ENCODE data around the gene CHCHD4. TPM values are rescaled to one million over a fixed set of nuclear protein-coding genes. Genes with fewer than 3 reads are reported as not detected.

CHCHD4 gene
- polyA plus RNA-seq, 1 donor from 2014 or later = 24.6 TPM

DNA sequence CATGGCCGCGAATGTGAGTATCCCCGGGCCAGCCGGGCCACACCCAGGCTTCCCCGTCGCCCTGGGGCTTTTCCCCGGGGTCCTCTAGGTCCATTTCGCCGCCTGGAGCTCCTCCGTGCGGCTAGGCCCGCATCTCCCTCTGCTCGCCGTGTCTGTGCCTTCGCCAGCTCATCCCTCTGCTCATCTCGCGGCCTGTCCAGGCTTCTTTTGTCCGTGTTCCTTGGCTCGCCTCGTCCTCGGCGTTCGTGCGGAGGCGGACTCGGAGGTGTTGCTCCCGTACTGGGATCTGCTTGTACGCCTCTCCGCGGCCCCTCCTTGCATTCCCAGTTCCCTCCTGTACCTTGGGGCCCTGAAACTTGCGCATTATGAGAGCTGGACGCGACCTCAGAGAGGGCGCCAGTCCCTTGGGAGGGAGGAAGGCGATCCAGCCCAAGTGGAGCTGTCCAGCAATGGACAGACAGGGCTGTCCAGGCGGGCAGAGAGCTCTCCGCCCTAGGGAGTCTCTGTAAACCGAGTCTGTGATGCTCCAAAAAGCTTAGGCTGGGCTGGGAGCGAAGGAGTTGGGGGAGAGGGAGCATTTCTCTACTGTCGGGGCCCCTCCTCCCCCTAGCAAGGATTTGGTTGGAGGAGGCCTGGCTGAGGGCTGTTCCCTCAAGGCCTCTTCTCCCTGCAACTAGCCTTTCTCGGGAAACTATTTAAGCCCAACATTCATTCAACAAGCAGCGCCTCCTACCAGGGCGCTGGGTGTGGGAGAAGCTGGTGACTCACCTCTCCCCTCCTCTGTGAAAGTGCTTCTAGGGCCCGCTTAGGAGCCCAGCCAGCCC, 735 bp upstream of the CHCHD4 start:
- no peaks in the 10 kb centered on the region for H3K9me2 ChIP-seq (ENCODE audit: insufficient read depth, low read length)
- TF ChIP-seq TAF1 (IDR thresholded peaks at IDR 0.05; ENCODE audit: low read depth) (peak; percentile 48), RAD21 (conservative IDR thresholded peaks at IDR 0.05) (peak; percentile 15), POLR2AphosphoS5 (IDR thresholded peaks at IDR 0.05) (no peak)
- TF ChIP-seq, protein P1, sequence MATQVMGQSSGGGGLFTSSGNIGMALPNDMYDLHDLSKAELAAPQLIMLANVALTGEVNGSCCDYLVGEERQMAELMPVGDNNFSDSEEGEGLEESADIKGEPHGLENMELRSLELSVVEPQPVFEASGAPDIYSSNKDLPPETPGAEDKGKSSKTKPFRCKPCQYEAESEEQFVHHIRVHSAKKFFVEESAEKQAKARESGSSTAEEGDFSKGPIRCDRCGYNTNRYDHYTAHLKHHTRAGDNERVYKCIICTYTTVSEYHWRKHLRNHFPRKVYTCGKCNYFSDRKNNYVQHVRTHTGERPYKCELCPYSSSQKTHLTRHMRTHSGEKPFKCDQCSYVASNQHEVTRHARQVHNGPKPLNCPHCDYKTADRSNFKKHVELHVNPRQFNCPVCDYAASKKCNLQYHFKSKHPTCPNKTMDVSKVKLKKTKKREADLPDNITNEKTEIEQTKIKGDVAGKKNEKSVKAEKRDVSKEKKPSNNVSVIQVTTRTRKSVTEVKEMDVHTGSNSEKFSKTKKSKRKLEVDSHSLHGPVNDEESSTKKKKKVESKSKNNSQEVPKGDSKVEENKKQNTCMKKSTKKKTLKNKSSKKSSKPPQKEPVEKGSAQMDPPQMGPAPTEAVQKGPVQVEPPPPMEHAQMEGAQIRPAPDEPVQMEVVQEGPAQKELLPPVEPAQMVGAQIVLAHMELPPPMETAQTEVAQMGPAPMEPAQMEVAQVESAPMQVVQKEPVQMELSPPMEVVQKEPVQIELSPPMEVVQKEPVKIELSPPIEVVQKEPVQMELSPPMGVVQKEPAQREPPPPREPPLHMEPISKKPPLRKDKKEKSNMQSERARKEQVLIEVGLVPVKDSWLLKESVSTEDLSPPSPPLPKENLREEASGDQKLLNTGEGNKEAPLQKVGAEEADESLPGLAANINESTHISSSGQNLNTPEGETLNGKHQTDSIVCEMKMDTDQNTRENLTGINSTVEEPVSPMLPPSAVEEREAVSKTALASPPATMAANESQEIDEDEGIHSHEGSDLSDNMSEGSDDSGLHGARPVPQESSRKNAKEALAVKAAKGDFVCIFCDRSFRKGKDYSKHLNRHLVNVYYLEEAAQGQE (IDR thresholded peaks at IDR 0.05; ENCODE audit: borderline replicate concordance) = peak; percentile 40
- H3K79me2 ChIP-seq (replicated peaks; ENCODE audit: insufficient read depth, low read length) = peaks cover 37% of the 10 kb centered on the region
- no peaks in the 10 kb centered on the region for H3F3A ChIP-seq (ENCODE audit: insufficient read depth, low read length, poor library complexity, severe bottlenecking)
- H3K9me3 ChIP-seq (ENCODE audit: low read length) = no peaks in the 10 kb centered on the region
- H3K27me3 ChIP-seq (ENCODE audit: insufficient read depth, low read depth, low read length) = no peaks in the 10 kb centered on the region
- peaks cover 9% of the 10 kb centered on the region for H3K36me3 ChIP-seq (ENCODE audit: insufficient read depth, low read length)
- H3K4me2 ChIP-seq (ENCODE audit: low read length) = peak overlapping the region; percentile 65
- H2AFZ ChIP-seq (ENCODE audit: low read depth, low read length) = peak overlapping the region; percentile 81
- no peaks in the 10 kb centered on the region for H4K20me1 ChIP-seq (ENCODE audit: insufficient read depth)
- peak overlapping the region; percentile 84 for H3K27ac ChIP-seq (ENCODE audit: low read length)
- peak overlapping the region; percentile 94 for H3K9ac ChIP-seq (ENCODE audit: low read length)
- H3K4me3 ChIP-seq (ENCODE audit: low read length) = peak overlapping the region; percentile 96

DNA sequence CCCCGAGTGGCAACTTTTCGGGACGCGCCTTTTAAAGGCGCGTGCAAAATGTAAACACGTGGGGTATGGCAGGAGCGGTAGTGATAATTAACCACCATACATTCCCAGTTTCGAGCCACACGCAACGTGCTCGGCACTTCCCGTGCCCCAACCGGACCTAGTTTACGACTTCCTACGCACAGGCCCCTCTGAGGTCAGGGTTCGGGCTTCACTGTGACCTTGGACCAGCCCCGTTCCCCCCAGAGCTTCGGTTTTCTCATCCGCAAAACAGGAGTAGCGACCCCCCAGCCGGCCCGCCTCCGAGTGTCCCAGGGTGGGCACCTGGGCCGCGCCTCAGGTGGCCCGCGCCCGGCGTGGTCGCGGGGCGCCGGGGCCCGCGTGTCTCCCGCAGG, 451 bp downstream of the CHCHD4 start:
- TF ChIP-seq MXI1 (conservative IDR thresholded peaks at IDR 0.05; ENCODE audit: poor library complexity, severe bottlenecking) (peak; percentile 83), TAF1 (IDR thresholded peaks at IDR 0.05; ENCODE audit: low read depth) (no peak)
- H3K4me3 ChIP-seq (ENCODE audit: low read length) = peak overlapping the region; percentile 96
- peak overlapping the region; percentile 84 for H3K4me2 ChIP-seq (ENCODE audit: low read length)
- H3F3A ChIP-seq (ENCODE audit: insufficient read depth, low read length, poor library complexity, severe bottlenecking) = no peaks in the 10 kb centered on the region
- peaks cover 9% of the 10 kb centered on the region for H3K36me3 ChIP-seq (ENCODE audit: insufficient read depth, low read length)
- peaks cover 37% of the 10 kb centered on the region for H3K79me2 ChIP-seq (replicated peaks; ENCODE audit: insufficient read depth, low read length)
- no peaks in the 10 kb centered on the region for H4K20me1 ChIP-seq (ENCODE audit: insufficient read depth)
- H3K9me3 ChIP-seq (ENCODE audit: low read length) = no peaks in the 10 kb centered on the region
- no peak overlapping the region for H2AFZ ChIP-seq (ENCODE audit: low read depth, low read length)
- no peak overlapping the region for H3K27ac ChIP-seq (ENCODE audit: low read length)
- no peaks in the 10 kb centered on the region for H3K9me2 ChIP-seq (ENCODE audit: insufficient read depth, low read length)
- H3K9ac ChIP-seq (ENCODE audit: low read length) = peak overlapping the region; percentile 72
- no peaks in the 10 kb centered on the region for H3K27me3 ChIP-seq (ENCODE audit: insufficient read depth, low read depth, low read length)

DNA sequence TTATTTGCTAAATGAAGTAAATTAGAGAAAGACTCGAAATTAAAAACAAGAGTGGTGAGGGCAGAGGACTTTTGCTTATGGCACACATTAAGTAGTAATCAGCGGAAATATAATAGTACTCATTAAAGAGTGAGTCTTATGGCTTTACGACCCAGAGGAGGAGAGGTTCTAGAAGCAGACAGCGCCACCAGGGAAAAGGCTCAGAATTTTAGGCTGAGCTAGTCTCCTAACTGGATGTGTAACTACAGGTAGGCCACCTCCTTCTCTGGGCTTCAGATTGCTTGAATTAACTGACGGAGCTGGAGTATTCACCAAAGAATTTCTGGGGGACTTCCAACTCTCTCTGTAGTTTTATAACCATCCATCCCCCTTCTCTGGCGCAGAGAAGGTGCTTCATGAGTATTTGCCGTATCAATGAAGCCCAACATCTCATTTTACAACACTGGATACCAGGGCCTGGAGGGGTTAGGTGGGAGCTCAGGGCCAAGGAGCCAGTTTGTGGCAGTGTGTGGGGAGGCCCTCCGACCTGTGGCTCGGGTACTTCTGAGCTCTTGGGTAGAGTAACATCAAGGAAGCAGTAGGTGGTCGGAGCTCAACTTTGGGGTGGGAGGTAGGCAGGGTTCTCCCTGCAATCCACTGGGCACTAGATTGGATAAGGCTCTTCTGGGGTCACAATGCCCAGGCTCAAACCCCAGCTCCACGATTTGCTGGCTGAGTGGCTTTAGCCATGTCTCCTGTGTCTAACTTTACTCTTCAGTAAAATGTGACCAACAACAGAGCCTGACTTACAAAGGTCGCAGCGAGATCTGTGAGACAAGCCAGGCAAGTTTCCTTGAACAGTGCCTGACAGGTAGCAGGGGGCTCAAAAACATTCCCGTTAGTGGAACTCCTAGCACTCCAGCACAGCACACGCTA, 1.1 kb downstream of the CHCHD4 start:
- peaks cover 34% of the 10 kb centered on the region for H3K79me2 ChIP-seq (replicated peaks; ENCODE audit: insufficient read depth, low read length)
- H3K9me3 ChIP-seq (ENCODE audit: low read length) = no peaks in the 10 kb centered on the region
- H3K4me2 ChIP-seq (ENCODE audit: low read length) = peak overlapping the region; percentile 84
- no peak overlapping the region for H3K27ac ChIP-seq (ENCODE audit: low read length)
- no peak for TF ChIP-seq RAD21 (conservative IDR thresholded peaks at IDR 0.05)
- TF ChIP-seq SMC3 (conservative IDR thresholded peaks at IDR 0.05; ENCODE audit: poor library complexity) = no peak
- TF ChIP-seq TAF1 (IDR thresholded peaks at IDR 0.05; ENCODE audit: low read depth) = no peak
- TF ChIP-seq, protein P2, sequence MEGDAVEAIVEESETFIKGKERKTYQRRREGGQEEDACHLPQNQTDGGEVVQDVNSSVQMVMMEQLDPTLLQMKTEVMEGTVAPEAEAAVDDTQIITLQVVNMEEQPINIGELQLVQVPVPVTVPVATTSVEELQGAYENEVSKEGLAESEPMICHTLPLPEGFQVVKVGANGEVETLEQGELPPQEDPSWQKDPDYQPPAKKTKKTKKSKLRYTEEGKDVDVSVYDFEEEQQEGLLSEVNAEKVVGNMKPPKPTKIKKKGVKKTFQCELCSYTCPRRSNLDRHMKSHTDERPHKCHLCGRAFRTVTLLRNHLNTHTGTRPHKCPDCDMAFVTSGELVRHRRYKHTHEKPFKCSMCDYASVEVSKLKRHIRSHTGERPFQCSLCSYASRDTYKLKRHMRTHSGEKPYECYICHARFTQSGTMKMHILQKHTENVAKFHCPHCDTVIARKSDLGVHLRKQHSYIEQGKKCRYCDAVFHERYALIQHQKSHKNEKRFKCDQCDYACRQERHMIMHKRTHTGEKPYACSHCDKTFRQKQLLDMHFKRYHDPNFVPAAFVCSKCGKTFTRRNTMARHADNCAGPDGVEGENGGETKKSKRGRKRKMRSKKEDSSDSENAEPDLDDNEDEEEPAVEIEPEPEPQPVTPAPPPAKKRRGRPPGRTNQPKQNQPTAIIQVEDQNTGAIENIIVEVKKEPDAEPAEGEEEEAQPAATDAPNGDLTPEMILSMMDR (IDR thresholded peaks at IDR 0.05; ENCODE audit: poor library complexity, severe bottlenecking) = no peak
- no peak for TF ChIP-seq EP300 (conservative IDR thresholded peaks at IDR 0.05; ENCODE audit: poor library complexity, severe bottlenecking)
- TF ChIP-seq, protein P1 (IDR thresholded peaks at IDR 0.05; ENCODE audit: borderline replicate concordance) = no peak
- no peak for TF ChIP-seq EZH2 (IDR thresholded peaks at IDR 0.05; ENCODE audit: borderline replicate concordance, insufficient read depth, low read length, poor library complexity, severe bottlenecking)
- TF ChIP-seq POLR2AphosphoS5 (IDR thresholded peaks at IDR 0.05) = no peak
- TF ChIP-seq MXI1 (conservative IDR thresholded peaks at IDR 0.05; ENCODE audit: poor library complexity, severe bottlenecking) = no peak
- peak overlapping the region; percentile 96 for H3K4me3 ChIP-seq (ENCODE audit: low read length)
- no peaks in the 10 kb centered on the region for H3K27me3 ChIP-seq (ENCODE audit: insufficient read depth, low read depth, low read length)
- no peaks in the 10 kb centered on the region for H3K9me2 ChIP-seq (ENCODE audit: insufficient read depth, low read length)
- H2AFZ ChIP-seq (ENCODE audit: low read depth, low read length) = no peak overlapping the region
- H4K20me1 ChIP-seq (ENCODE audit: insufficient read depth) = no peaks in the 10 kb centered on the region
- H3K9ac ChIP-seq (ENCODE audit: low read length) = peak overlapping the region; percentile 72
- H3K36me3 ChIP-seq (ENCODE audit: insufficient read depth, low read length) = peaks cover 5% of the 10 kb centered on the region
- H3F3A ChIP-seq (ENCODE audit: insufficient read depth, low read length, poor library complexity, severe bottlenecking) = no peaks in the 10 kb centered on the region

All from neural cell (in vitro differentiated cells).